ENCODE data around the gene JAZF1. TPM values are rescaled to one million over a fixed set of nuclear protein-coding genes. Genes with fewer than 3 reads are reported as not detected.
A peak's percentile ranks its signal among the peaks of the same experiment; 100 is the strongest.

JAZF1 gene
- total and polyA plus RNA-seq, 2 experiments from 2014 or later = 13.8 to 19.6 TPM

- no peaks in the 10 kb centered on the region for H3K9me3 ChIP-seq (ENCODE audit: low read depth)
- H3K4me3 ChIP-seq = no peak overlapping the region
- 57 to 59% methylated on average over 3 of the region's 3 CpGs for WGBS, 2 experiments (ENCODE audit: low coverage in 1 of 2, low lambda C conversion rate in 2 of 2, missing lambda C conversion rate in 2 of 2)
- H3K9me2 ChIP-seq (ENCODE audit: insufficient read depth) = no peaks in the 10 kb centered on the region
- TF ChIP-seq EZH2phosphoT487 (IDR thresholded peaks at IDR 0.05; ENCODE audit: insufficient read depth, low read depth) (no peak), EZH2 (IDR thresholded peaks at IDR 0.05; ENCODE audit: insufficient read depth, poor library complexity, severe bottlenecking) (no peak)
- H4K20me1 ChIP-seq (ENCODE audit: insufficient read depth) = no peaks in the 10 kb centered on the region; the same call in 1 of the 2 replicates
- peaks cover 25% of the 10 kb centered on the region for H3K79me2 ChIP-seq (ENCODE audit: insufficient read depth)
- DNase-seq = no peak
- H3K36me3 ChIP-seq (ENCODE audit: low read depth) = no peaks in the 10 kb centered on the region
- H3K9ac ChIP-seq = no peak overlapping the region
- H3F3A ChIP-seq (ENCODE audit: insufficient read depth) = peaks cover 14% of the 10 kb centered on the region; the same call in 1 of the 2 replicates
- in situ Hi-C loops (cut with MboI) = no loop called here
- H3K27me3 ChIP-seq (replicated peaks; ENCODE audit: insufficient read depth) = no peaks in the 10 kb centered on the region
- peak overlapping the region; percentile 9 for H3K4me2 ChIP-seq (ENCODE audit: unreplicated experiment)
- H3K4me1 ChIP-seq (ENCODE audit: insufficient read depth) = peaks cover 11% of the 10 kb centered on the region
- no peak overlapping the region for H2AFZ ChIP-seq
- H3K27ac ChIP-seq = no peak overlapping the region
Measured at GRCh38 chr7:27995228-27995627, 185.4 kb downstream of the JAZF1 start.

- peak overlapping the region; percentile 9 for H3K4me2 ChIP-seq (ENCODE audit: unreplicated experiment)
- H3F3A ChIP-seq (ENCODE audit: insufficient read depth) = peaks cover 14% of the 10 kb centered on the region; the same call in 1 of the 2 replicates
- H3K4me3 ChIP-seq = no peak overlapping the region
- TF ChIP-seq EZH2 (IDR thresholded peaks at IDR 0.05; ENCODE audit: insufficient read depth, poor library complexity, severe bottlenecking) = no peak
- no peak for TF ChIP-seq EZH2phosphoT487 (IDR thresholded peaks at IDR 0.05; ENCODE audit: insufficient read depth, low read depth)
- in situ Hi-C loops (cut with MboI) = no loop called here
- H2AFZ ChIP-seq = no peak overlapping the region
- H3K36me3 ChIP-seq (ENCODE audit: low read depth) = no peaks in the 10 kb centered on the region
- no peaks in the 10 kb centered on the region; the same call in 1 of the 2 replicates for H4K20me1 ChIP-seq (ENCODE audit: insufficient read depth)
- H3K9ac ChIP-seq = no peak overlapping the region
- DNase-seq = peak; percentile 74
- peaks cover 24% of the 10 kb centered on the region for H3K79me2 ChIP-seq (ENCODE audit: insufficient read depth)
- H3K9me3 ChIP-seq (ENCODE audit: low read depth) = no peaks in the 10 kb centered on the region
- H3K27ac ChIP-seq = no peak overlapping the region
- WGBS, 2 experiments (ENCODE audit: low coverage in 1 of 2, low lambda C conversion rate in 2 of 2, missing lambda C conversion rate in 2 of 2) = 8 to 10% methylated on average over 2 of the region's 2 CpGs
- no peaks in the 10 kb centered on the region for H3K27me3 ChIP-seq (replicated peaks; ENCODE audit: insufficient read depth)
- no peaks in the 10 kb centered on the region for H3K9me2 ChIP-seq (ENCODE audit: insufficient read depth)
- peaks cover 11% of the 10 kb centered on the region for H3K4me1 ChIP-seq (ENCODE audit: insufficient read depth)
Measured at GRCh38 chr7:27994639-27995038, 186.0 kb downstream of the JAZF1 start.

- peaks cover 11% of the 10 kb centered on the region for H3K4me1 ChIP-seq (ENCODE audit: insufficient read depth)
- no peak overlapping the region for H3K27ac ChIP-seq
- H2AFZ ChIP-seq = no peak overlapping the region
- no peaks in the 10 kb centered on the region for H3K9me2 ChIP-seq (ENCODE audit: insufficient read depth)
- H3K9me3 ChIP-seq (ENCODE audit: low read depth) = no peaks in the 10 kb centered on the region
- no peaks in the 10 kb centered on the region for H3K27me3 ChIP-seq (replicated peaks; ENCODE audit: insufficient read depth)
- H3K36me3 ChIP-seq (ENCODE audit: low read depth) = no peaks in the 10 kb centered on the region
- H3K4me2 ChIP-seq (ENCODE audit: unreplicated experiment) = no peak overlapping the region
- WGBS, 2 experiments (ENCODE audit: low coverage in 1 of 2, low lambda C conversion rate in 2 of 2, missing lambda C conversion rate in 2 of 2) = 41% methylated on average over 8 of the region's 8 CpGs
- no peak overlapping the region for H3K9ac ChIP-seq
- TF ChIP-seq EZH2 (IDR thresholded peaks at IDR 0.05; ENCODE audit: insufficient read depth, poor library complexity, severe bottlenecking) (no peak), EZH2phosphoT487 (IDR thresholded peaks at IDR 0.05; ENCODE audit: insufficient read depth, low read depth) (no peak)
- no peaks in the 10 kb centered on the region; the same call in 1 of the 2 replicates for H4K20me1 ChIP-seq (ENCODE audit: insufficient read depth)
- DNase-seq = no peak
- peaks cover 14% of the 10 kb centered on the region; the same call in 1 of the 2 replicates for H3F3A ChIP-seq (ENCODE audit: insufficient read depth)
- H3K79me2 ChIP-seq (ENCODE audit: insufficient read depth) = peaks cover 10% of the 10 kb centered on the region
- in situ Hi-C loops (cut with MboI) = no loop called here
- H3K4me3 ChIP-seq = no peak overlapping the region
Measured at GRCh38 chr7:27992755-27993493, 187.7 kb downstream of the JAZF1 start.

- Histone ChIP-seq H4K20me1 (ENCODE audit: insufficient read depth) (no peaks in the 10 kb centered on the region; the same call in 1 of the 2 replicates), H3K79me2 (ENCODE audit: insufficient read depth) (peaks cover 10% of the 10 kb centered on the region; the same call in 1 of the 2 replicates), H3K27ac (no peak overlapping the region), H3K4me3 (no peak overlapping the region), H3K9me3 (ENCODE audit: low read depth) (no peaks in the 10 kb centered on the region), H3K36me3 (ENCODE audit: low read depth) (no peaks in the 10 kb centered on the region), H3F3A (ENCODE audit: insufficient read depth) (peaks cover 14% of the 10 kb centered on the region; the same call in 1 of the 2 replicates), H3K4me1 (ENCODE audit: insufficient read depth) (peaks cover 11% of the 10 kb centered on the region), H2AFZ (no peak overlapping the region), H3K4me2 (ENCODE audit: unreplicated experiment) (no peak overlapping the region), H3K9ac (no peak overlapping the region), H3K27me3 (replicated peaks; ENCODE audit: insufficient read depth) (no peaks in the 10 kb centered on the region), H3K9me2 (ENCODE audit: insufficient read depth) (no peaks in the 10 kb centered on the region)
- WGBS, 2 experiments (ENCODE audit: low coverage in 1 of 2, low lambda C conversion rate in 2 of 2, missing lambda C conversion rate in 2 of 2) = 56 to 67% methylated on average over 4 of the region's 4 CpGs
- in situ Hi-C loops (cut with MboI) = no loop called here
- TF ChIP-seq EZH2phosphoT487 (IDR thresholded peaks at IDR 0.05; ENCODE audit: insufficient read depth, low read depth) (no peak), EZH2 (IDR thresholded peaks at IDR 0.05; ENCODE audit: insufficient read depth, poor library complexity, severe bottlenecking) (no peak)
- no peak for DNase-seq
Measured at GRCh38 chr7:27992097-27992496, 188.5 kb downstream of the JAZF1 start.

All from GM23248 (cell line).